ENCODE data around the gene ABHD2.

GRCh38 chr15:89070197-89071124 is 17.8 kb upstream of the ABHD2 start:
- TF ChIP-seq, protein P1, sequence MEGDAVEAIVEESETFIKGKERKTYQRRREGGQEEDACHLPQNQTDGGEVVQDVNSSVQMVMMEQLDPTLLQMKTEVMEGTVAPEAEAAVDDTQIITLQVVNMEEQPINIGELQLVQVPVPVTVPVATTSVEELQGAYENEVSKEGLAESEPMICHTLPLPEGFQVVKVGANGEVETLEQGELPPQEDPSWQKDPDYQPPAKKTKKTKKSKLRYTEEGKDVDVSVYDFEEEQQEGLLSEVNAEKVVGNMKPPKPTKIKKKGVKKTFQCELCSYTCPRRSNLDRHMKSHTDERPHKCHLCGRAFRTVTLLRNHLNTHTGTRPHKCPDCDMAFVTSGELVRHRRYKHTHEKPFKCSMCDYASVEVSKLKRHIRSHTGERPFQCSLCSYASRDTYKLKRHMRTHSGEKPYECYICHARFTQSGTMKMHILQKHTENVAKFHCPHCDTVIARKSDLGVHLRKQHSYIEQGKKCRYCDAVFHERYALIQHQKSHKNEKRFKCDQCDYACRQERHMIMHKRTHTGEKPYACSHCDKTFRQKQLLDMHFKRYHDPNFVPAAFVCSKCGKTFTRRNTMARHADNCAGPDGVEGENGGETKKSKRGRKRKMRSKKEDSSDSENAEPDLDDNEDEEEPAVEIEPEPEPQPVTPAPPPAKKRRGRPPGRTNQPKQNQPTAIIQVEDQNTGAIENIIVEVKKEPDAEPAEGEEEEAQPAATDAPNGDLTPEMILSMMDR (IDR thresholded peaks at IDR 0.05), result no peak
- TF ChIP-seq ZFX (IDR thresholded peaks at IDR 0.05; ENCODE audit: borderline replicate concordance), result no peak

All from 22Rv1 (cell line).